NB4 (cell line): ENCODE results near the gene PSMD4.

Experiments used
- CTCF ChIP-seq: IDR thresholded peaks from one replicate; pipeline ENCODE4 v1.5.1; 2012; ENCODE audit warnings: low read depth, low read length
- POLR2A ChIP-seq: IDR thresholded peaks from 2 replicates; pipeline ENCODE4 v1.6.1; 2011; ENCODE audit warnings: mild to moderate bottlenecking; ENCODE audit not compliant: insufficient read length; ENCODE audit errors: extremely low read depth

DNA sequence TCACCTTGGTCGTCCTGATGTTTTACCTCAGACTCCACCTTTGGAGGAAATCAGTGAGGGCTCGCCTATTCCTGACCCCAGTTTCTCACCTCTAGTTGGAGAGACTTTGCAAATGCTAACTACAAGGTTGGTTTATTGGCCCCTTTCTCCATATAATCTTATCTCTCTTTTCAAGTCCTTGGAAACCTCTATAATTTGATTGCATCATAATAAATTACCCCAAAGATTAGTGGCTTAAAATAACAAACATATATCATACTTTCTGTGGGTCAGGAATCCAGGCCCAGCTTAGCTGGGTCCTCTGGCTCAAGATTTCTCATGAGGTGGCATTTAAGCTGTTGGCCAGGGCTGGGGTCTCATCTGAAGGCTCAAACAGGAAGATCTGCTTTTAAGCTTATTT lies 12.1 kb upstream of the PSMD4 start:
- TF ChIP-seq CTCF = no peak
- no peak for TF ChIP-seq POLR2A
